Left lung (tissue), 10 donors: ENCODE measurements around the gene GPSM1. TPM values are rescaled to one million over a fixed set of nuclear protein-coding genes. Genes with fewer than 3 reads are reported as not detected.

ENCODE experiments used
- ATAC-seq: fragments of 200-7000 bp; cut with Tn5 transposase; one replicate; pipeline ENCODE4 v1.9.1; 2020; ENCODE audit warnings: moderate library complexity
- DNase-seq, 4 donors: peaks; one replicate each; pipeline ENCODE4 v3.0.0-alpha.2; 2013 to 2020
- H3K27ac ChIP-seq, 2 donors: fragments of 200-600 bp; sonication (generic) in 1 of 2; one replicate each; pipeline versions ENCODE4 v1.5.0 to v1.8.0; 2020 to 2021
- H3K27me3 ChIP-seq, 2 donors: fragments of 200-600 bp; sonication (generic) in 1 of 2; one replicate each; pipeline versions ENCODE4 v1.5.0 to v1.8.0; 2020 to 2021
- H3K36me3 ChIP-seq, 2 donors: fragments of 200-600 bp; sonication (generic) in 1 of 2; one replicate each; pipeline versions ENCODE4 v1.5.0 to v1.8.0; 2020 to 2021
- H3K4me1 ChIP-seq, 2 donors: fragments of 200-600 bp; one replicate each; pipeline ENCODE4 v1.8.0; 2021
- H3K4me3 ChIP-seq, 2 donors: fragments of 200-600 bp; sonication (generic) in 1 of 2; one replicate each; pipeline versions ENCODE4 v1.5.0 to v1.8.0; 2020 to 2021; ENCODE audit warnings: mild to moderate bottlenecking in 1 of 2
- H3K9me3 ChIP-seq, 2 donors: fragments of 200-600 bp; sonication (generic) in 1 of 2; one replicate each; pipeline versions ENCODE4 v1.5.0 to v1.8.0; 2020 to 2021
- intact Hi-C, 2 donors: fragments of 100-400 bp; cut with DNase I; formaldehyde crosslinking; loops; one replicate each; pipeline versions ENCODE4 v1.11.2 to v1.14.2; 2022
- polyA plus RNA-seq, 6 donors: library from polyadenylated mRNA; unstranded; fragments of 120-200 nt; gene quantifications; one replicate each; pipeline ENCODE4 v1.2.1, GENCODE V29; 2013; ENCODE audit not compliant: insufficient read length in 6 of 6
- total RNA-seq, 2 donors: library from RNA; stranded (reverse); fragmentation: NEBNext Ultra II Directional; extraction: Animal tissue kit (Norgen Biotek cat#: 25700); gene quantifications; one replicate each; pipeline ENCODE4 v1.2.1, GENCODE V29; 2021
- TF ChIP-seq, protein P1 (sequence below), 2 donors: fragments of 200-600 bp; sonication (generic) in 1 of 2; IDR thresholded peaks; one replicate each; pipeline versions ENCODE4 v1.5.0 to v1.8.0; 2021; ENCODE audit warnings: antibody characterized with exemption in 2 of 2
- donor health status: DM: no; HTN: yes; CAD: no.
- donor health status: DM: no; HTN: no; CAD: no.

Gene GPSM1
- total and polyA plus RNA-seq, 8 donors = 21.7 to 84.3 (median 52.7) TPM

DNA sequence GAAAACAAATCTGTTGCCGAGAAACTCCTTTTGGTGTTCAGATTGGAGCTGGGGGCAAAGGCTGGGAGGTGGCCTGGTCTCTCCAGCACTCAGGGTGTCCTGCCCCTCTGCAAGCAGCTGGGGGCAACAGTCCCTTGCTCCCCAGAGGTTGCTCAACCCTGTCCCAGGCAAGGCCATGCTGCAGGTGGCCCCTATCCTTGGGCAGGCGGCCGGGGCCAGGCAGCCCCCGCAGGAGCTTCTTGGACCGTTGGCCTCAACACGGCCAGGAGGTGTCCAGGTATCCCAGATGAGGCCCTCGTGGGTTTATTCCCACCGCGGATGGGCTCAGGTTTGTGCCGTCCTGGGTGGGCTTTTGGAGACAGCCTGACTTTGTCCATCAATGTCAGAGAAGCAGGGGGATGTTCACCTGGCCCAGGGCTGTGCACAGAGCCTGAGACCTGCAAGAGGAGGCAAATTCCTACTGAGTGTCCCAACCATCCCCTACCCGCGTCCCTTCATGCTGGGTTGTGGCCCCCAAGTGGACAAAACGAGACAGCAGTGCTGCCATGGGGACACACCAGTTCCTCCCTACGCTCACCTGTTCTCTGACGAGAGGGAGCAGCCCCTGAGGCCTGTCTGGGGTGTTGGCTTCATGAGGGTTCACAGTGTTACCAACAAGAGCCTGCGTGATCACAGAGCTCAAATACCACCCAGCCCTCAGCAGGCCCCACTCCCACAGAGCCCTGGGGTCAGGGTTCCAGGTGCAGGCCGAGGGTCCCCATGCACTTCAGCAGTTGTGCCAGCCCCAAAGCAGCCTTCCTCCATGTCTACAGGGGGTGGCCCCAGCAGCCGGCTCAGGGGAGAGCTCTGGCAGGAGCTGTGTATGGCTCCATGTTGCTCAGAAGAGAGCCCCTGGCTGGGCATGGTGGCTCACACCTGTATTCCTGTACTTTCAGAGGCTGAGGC, 14.0 kb upstream of the GPSM1 start:
- ATAC-seq = no peak
- Histone ChIP-seq H3K27ac (no peak overlapping the region), H3K27me3 (peaks cover 0 to 35% of the 10 kb centered on the region in 2 donors), H3K4me1 (no peaks in the 10 kb centered on the region), H3K36me3 (no peaks in the 10 kb centered on the region), H3K9me3 (peaks cover 0 to 13% of the 10 kb centered on the region in 2 donors), H3K4me3 (no peak overlapping the region)
- intact Hi-C loops = no loop called here
- TF ChIP-seq, protein P1, sequence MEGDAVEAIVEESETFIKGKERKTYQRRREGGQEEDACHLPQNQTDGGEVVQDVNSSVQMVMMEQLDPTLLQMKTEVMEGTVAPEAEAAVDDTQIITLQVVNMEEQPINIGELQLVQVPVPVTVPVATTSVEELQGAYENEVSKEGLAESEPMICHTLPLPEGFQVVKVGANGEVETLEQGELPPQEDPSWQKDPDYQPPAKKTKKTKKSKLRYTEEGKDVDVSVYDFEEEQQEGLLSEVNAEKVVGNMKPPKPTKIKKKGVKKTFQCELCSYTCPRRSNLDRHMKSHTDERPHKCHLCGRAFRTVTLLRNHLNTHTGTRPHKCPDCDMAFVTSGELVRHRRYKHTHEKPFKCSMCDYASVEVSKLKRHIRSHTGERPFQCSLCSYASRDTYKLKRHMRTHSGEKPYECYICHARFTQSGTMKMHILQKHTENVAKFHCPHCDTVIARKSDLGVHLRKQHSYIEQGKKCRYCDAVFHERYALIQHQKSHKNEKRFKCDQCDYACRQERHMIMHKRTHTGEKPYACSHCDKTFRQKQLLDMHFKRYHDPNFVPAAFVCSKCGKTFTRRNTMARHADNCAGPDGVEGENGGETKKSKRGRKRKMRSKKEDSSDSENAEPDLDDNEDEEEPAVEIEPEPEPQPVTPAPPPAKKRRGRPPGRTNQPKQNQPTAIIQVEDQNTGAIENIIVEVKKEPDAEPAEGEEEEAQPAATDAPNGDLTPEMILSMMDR (IDR thresholded peaks at IDR 0.05) = no peak
- peak in 1 of 4 donors; percentile 67 for DNase-seq

DNA sequence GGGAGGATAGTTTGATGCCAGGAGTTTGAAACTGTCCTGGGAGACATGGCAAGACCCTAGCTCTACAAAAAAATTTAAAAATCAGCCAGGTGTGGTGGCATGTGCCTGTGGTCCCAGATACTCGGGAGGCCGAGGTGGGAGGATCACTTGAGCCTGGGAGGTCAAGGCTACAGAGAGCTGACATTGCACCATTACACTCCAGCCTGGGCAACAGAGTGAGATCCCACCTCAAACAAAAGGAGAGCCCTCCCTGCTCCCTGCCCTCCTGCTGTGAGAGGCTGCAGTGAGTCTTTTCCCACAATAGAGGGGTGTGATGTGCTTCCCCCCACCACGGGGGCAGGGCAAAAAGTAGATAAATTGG, 13.3 kb upstream of the GPSM1 start:
- Histone ChIP-seq H3K36me3 (no peaks in the 10 kb centered on the region), H3K4me3 (no peak overlapping the region), H3K27ac (no peak overlapping the region), H3K27me3 (peaks cover 0 to 32% of the 10 kb centered on the region in 2 donors), H3K9me3 (peaks cover 0 to 13% of the 10 kb centered on the region in 2 donors), H3K4me1 (no peaks in the 10 kb centered on the region)
- TF ChIP-seq, protein P1 (IDR thresholded peaks at IDR 0.05) = no peak
- intact Hi-C loops = no loop called here
- DNase-seq = no peak
- no peak for ATAC-seq

DNA sequence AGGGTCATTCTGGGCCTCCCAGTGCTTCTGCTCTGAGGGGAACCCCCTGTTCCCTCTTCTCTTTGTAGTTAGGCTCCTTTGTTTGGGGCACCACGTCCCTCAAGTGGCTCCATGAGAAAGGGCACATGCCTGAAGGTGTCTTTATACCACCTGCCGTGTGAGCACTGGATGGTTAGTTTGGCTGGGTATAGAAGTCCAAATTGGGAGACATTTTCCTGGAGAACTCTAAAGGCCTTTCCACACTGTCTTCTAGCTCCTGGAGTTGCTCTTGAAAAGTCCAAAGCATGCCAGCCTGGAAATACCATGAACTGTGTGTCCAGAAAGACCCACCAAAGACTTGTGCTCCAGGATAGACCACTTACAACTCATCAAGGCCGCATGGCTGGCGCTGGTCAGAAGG, 12.4 kb upstream of the GPSM1 start:
- Histone ChIP-seq H3K9me3 (peaks cover 0 to 13% of the 10 kb centered on the region in 2 donors), H3K27ac (no peak overlapping the region), H3K36me3 (no peaks in the 10 kb centered on the region), H3K4me1 (no peaks in the 10 kb centered on the region), H3K27me3 (peaks cover 0 to 26% of the 10 kb centered on the region in 2 donors), H3K4me3 (no peak overlapping the region)
- no peak for ATAC-seq
- TF ChIP-seq, protein P1 (IDR thresholded peaks at IDR 0.05) = no peak
- intact Hi-C loops = no loop called here
- DNase-seq = peak in 1 of 4 donors; percentile 15

DNA sequence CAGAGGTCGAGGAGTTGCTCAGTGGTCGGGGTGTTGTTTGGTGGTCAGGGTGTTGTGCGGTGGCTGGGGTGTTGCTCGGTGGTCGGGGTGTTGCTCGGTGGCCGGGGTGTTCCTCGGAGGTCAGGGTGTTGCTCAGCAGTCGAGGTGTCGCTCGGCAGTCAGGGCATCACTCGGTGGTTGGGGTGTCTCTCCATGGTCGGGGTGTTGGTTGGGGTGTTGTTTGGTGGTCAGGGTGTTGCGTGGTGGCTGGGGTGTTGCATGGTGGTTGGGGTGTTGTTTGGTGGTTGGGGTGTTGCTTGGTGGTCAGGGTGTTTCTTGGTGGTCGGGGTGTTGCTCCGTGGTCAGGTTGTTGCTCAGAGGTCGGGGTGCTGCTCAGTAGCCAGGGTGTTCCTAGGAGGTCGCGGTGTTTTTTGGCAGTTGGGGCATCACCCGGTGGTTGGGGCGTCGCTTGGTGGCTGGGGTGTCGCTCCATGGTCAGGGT, 11.0 kb upstream of the GPSM1 start:
- peaks cover 0 to 13% of the 10 kb centered on the region in 2 donors for H3K9me3 ChIP-seq
- no peak for ATAC-seq
- H3K4me3 ChIP-seq = no peak overlapping the region
- no peaks in the 10 kb centered on the region for H3K36me3 ChIP-seq
- peak in 1 of 4 donors; percentile 71 for DNase-seq
- TF ChIP-seq, protein P1 (IDR thresholded peaks at IDR 0.05) = no peak
- peaks cover 0 to 13% of the 10 kb centered on the region in 2 donors for H3K27me3 ChIP-seq
- H3K27ac ChIP-seq = no peak overlapping the region
- no peaks in the 10 kb centered on the region for H3K4me1 ChIP-seq
- intact Hi-C loops = no loop called here

DNA sequence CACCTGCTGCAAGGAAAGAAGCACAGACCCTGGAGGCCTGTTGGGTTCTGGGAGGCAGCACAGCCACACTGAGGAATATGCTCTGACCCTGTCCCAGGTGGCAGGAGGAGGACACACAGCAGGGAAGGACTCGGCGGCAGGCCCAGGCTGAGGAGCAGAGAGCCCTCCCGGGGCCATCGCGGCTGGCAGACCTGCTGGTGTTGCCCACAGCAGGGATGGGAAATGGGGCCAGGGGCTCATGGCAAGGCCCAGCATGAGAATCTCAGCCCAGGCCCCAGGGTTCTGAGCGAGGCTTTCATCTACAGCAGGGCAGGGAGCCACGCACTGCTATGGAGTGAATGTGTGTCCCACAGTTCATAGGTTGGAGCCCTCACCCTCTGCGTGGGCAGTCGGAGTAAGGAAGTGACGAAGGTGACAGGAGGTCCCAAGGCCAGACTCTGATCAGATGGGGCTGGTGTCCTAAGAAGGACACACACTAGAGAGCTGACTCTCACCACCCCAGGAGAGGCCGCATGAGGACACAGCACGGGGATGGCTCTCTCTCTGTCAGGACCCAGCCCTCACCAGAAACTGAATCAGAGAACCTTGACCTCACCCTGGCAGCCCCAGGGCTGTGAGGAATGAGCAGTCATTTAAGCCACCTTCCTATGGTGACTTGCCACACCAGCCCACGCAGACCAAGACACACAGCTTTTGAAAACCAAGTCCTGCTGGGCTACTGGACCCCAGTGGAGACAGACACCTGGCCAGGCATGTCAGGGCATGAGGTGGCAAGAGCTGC, 10.3 kb upstream of the GPSM1 start:
- no peak overlapping the region for H3K4me3 ChIP-seq
- TF ChIP-seq, protein P1 (IDR thresholded peaks at IDR 0.05) = no peak
- ATAC-seq = no peak
- H3K36me3 ChIP-seq = no peaks in the 10 kb centered on the region
- no peak overlapping the region for H3K27ac ChIP-seq
- H3K4me1 ChIP-seq = no peaks in the 10 kb centered on the region
- peak in 1 of 4 donors; percentile 57 for DNase-seq
- intact Hi-C loops = no loop called here
- H3K9me3 ChIP-seq = peaks cover 0 to 13% of the 10 kb centered on the region in 2 donors
- peaks cover 0 to 5% of the 10 kb centered on the region in 2 donors for H3K27me3 ChIP-seq
